Measurements from ENCODE around the gene DNAJB13. TPM values are rescaled to one million over a fixed set of nuclear protein-coding genes. Genes with fewer than 3 reads are reported as not detected.

The DNAJB13 gene
- total RNA-seq, 1 donor from 2014 or later = 1.2 TPM

GRCh38 chr11:73969991-73970800 lies 19.4 kb downstream of the DNAJB13 start:
- H3K9ac ChIP-seq (ENCODE audit: low read length) = no peak overlapping the region
- DNase-seq (ENCODE audit: low read depth) (no peak), FAIRE-seq (no peak)
- Mint-ChIP-seq H3K4me3 (ENCODE audit: unreplicated experiment) (no peak overlapping the region), H3K9me3 (ENCODE audit: unreplicated experiment) (no peaks in the 10 kb centered on the region), H3K27ac (ENCODE audit: unreplicated experiment) (no peak overlapping the region), H3K27me3 (ENCODE audit: low read depth, unreplicated experiment) (no peaks in the 10 kb centered on the region), H3K4me1 (ENCODE audit: low read depth, unreplicated experiment) (peaks cover 6% of the 10 kb centered on the region), H3K36me3 (ENCODE audit: low read depth, unreplicated experiment) (peaks cover 10% of the 10 kb centered on the region)
- H3K36me3 ChIP-seq (ENCODE audit: insufficient read depth, low read length) = no peaks in the 10 kb centered on the region
- H3K9me3 ChIP-seq (ENCODE audit: insufficient read depth, low read depth, low read length) = no peaks in the 10 kb centered on the region
- H4K20me1 ChIP-seq (ENCODE audit: insufficient read depth, low read length) = no peaks in the 10 kb centered on the region
- no peak overlapping the region for H3K4me3 ChIP-seq (ENCODE audit: insufficient read depth, low read depth, low read length)
- H3K27ac ChIP-seq (ENCODE audit: low read depth, low read length) = no peak overlapping the region
- no peaks in the 10 kb centered on the region for H3K79me2 ChIP-seq (ENCODE audit: insufficient read depth, low read length)
- H3K4me1 ChIP-seq (ENCODE audit: insufficient read depth, low read length) = no peaks in the 10 kb centered on the region
- TF ChIP-seq EZH2 (IDR thresholded peaks at IDR 0.05; ENCODE audit: insufficient read depth, low read length) = no peak
- TF ChIP-seq CTCF (IDR thresholded peaks at IDR 0.05; ENCODE audit: insufficient read depth, low read depth, low read length) = no peak
- H2AFZ ChIP-seq (ENCODE audit: low read depth, low read length) = no peak overlapping the region
- H3K4me2 ChIP-seq (ENCODE audit: low read length) = no peak overlapping the region
- H3K27me3 ChIP-seq (ENCODE audit: insufficient read depth, low read length) = no peaks in the 10 kb centered on the region

GRCh38 chr11:73971175-73971719 lies 20.4 kb downstream of the DNAJB13 start:
- Histone ChIP-seq H3K9ac (ENCODE audit: low read length) (no peak overlapping the region), H3K9me3 (ENCODE audit: insufficient read depth, low read depth, low read length) (no peaks in the 10 kb centered on the region), H2AFZ (ENCODE audit: low read depth, low read length) (no peak overlapping the region), H3K36me3 (ENCODE audit: insufficient read depth, low read length) (no peaks in the 10 kb centered on the region), H3K79me2 (ENCODE audit: insufficient read depth, low read length) (no peaks in the 10 kb centered on the region), H3K27me3 (ENCODE audit: insufficient read depth, low read length) (no peaks in the 10 kb centered on the region), H3K4me2 (ENCODE audit: low read length) (no peak overlapping the region), H3K27ac (ENCODE audit: low read depth, low read length) (no peak overlapping the region), H4K20me1 (ENCODE audit: insufficient read depth, low read length) (no peaks in the 10 kb centered on the region), H3K4me1 (ENCODE audit: insufficient read depth, low read length) (no peaks in the 10 kb centered on the region), H3K4me3 (ENCODE audit: insufficient read depth, low read depth, low read length) (no peak overlapping the region)
- TF ChIP-seq CTCF (IDR thresholded peaks at IDR 0.05; ENCODE audit: insufficient read depth, low read depth, low read length) (no peak), EZH2 (IDR thresholded peaks at IDR 0.05; ENCODE audit: insufficient read depth, low read length) (no peak)
- Mint-ChIP-seq H3K36me3 (ENCODE audit: low read depth, unreplicated experiment) (peaks cover 19% of the 10 kb centered on the region), H3K27ac (ENCODE audit: unreplicated experiment) (no peak overlapping the region), H3K9me3 (ENCODE audit: unreplicated experiment) (no peaks in the 10 kb centered on the region), H3K27me3 (ENCODE audit: low read depth, unreplicated experiment) (no peaks in the 10 kb centered on the region), H3K4me1 (ENCODE audit: low read depth, unreplicated experiment) (peaks cover 6% of the 10 kb centered on the region), H3K4me3 (ENCODE audit: unreplicated experiment) (no peak overlapping the region)
- DNase-seq (ENCODE audit: low read depth) (no peak), FAIRE-seq (no peak)

DNA sequence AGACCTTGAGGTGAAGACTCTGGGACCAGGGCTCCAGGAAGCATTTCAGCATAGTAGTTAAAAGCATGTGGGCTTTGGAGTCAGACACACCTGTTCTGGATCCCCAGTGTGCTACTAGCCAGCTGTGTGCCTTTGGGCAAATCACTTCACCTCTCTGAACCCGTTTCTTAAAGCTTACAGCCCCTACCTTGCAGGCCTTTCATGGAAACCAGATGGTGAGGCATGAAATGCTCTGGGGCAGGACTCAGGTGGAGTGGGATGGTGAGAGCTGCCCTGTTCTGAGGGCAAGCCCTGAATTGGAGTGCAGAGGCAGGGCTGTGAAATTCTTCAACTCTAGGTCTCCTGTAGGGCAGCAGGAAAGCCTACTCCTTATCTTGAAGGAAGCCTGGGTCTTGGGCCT lies 21.4 kb downstream of the DNAJB13 start:
- FAIRE-seq = no peak
- no peak overlapping the region for H3K4me2 ChIP-seq (ENCODE audit: low read length)
- Mint-ChIP-seq H3K27me3 (ENCODE audit: low read depth, unreplicated experiment) (no peaks in the 10 kb centered on the region), H3K9me3 (ENCODE audit: unreplicated experiment) (no peaks in the 10 kb centered on the region), H3K4me3 (ENCODE audit: unreplicated experiment) (no peak overlapping the region), H3K4me1 (ENCODE audit: low read depth, unreplicated experiment) (peaks cover 6% of the 10 kb centered on the region), H3K27ac (ENCODE audit: unreplicated experiment) (no peak overlapping the region), H3K36me3 (ENCODE audit: low read depth, unreplicated experiment) (peaks cover 25% of the 10 kb centered on the region)
- no peak overlapping the region for H3K27ac ChIP-seq (ENCODE audit: low read depth, low read length)
- no peaks in the 10 kb centered on the region for H3K4me1 ChIP-seq (ENCODE audit: insufficient read depth, low read length)
- H3K27me3 ChIP-seq (ENCODE audit: insufficient read depth, low read length) = no peaks in the 10 kb centered on the region
- H3K36me3 ChIP-seq (ENCODE audit: insufficient read depth, low read length) = no peaks in the 10 kb centered on the region
- no peaks in the 10 kb centered on the region for H4K20me1 ChIP-seq (ENCODE audit: insufficient read depth, low read length)
- no peak overlapping the region for H3K4me3 ChIP-seq (ENCODE audit: insufficient read depth, low read depth, low read length)
- no peak overlapping the region for H2AFZ ChIP-seq (ENCODE audit: low read depth, low read length)
- H3K79me2 ChIP-seq (ENCODE audit: insufficient read depth, low read length) = no peaks in the 10 kb centered on the region
- H3K9ac ChIP-seq (ENCODE audit: low read length) = no peak overlapping the region
- DNase-seq (ENCODE audit: low read depth) = no peak
- no peaks in the 10 kb centered on the region for H3K9me3 ChIP-seq (ENCODE audit: insufficient read depth, low read depth, low read length)
- TF ChIP-seq CTCF (IDR thresholded peaks at IDR 0.05; ENCODE audit: insufficient read depth, low read depth, low read length) (no peak), EZH2 (IDR thresholded peaks at IDR 0.05; ENCODE audit: insufficient read depth, low read length) (no peak)
